Esophagus mucosa (tissue), 1 donor: ENCODE results near the gene SIX5. TPM values are rescaled to one million over a fixed set of nuclear protein-coding genes. Genes with fewer than 3 reads are reported as not detected.

Source experiments
- ATAC-seq: fragments of 200-7000 bp; cut with Tn5 transposase; one replicate; pipeline ENCODE4 v1.9.1; 2020
- total RNA-seq: library from RNA; stranded (reverse); gene quantifications from one replicate; pipeline ENCODE4 v1.2.4, GENCODE V29; 2023
- donor health status: DM: yes; HTN: yes; CAD: no.

SIX5 gene
- total RNA-seq, 1 donor from 2014 or later = 8.8 TPM

- no peak for ATAC-seq
These were observed 4.3 kb upstream of the SIX5 start for GRCh38 chr19:45773384-45773783.

- no peak for ATAC-seq
These were observed 3.9 kb upstream of the SIX5 start for GRCh38 chr19:45772912-45773311.

DNA sequence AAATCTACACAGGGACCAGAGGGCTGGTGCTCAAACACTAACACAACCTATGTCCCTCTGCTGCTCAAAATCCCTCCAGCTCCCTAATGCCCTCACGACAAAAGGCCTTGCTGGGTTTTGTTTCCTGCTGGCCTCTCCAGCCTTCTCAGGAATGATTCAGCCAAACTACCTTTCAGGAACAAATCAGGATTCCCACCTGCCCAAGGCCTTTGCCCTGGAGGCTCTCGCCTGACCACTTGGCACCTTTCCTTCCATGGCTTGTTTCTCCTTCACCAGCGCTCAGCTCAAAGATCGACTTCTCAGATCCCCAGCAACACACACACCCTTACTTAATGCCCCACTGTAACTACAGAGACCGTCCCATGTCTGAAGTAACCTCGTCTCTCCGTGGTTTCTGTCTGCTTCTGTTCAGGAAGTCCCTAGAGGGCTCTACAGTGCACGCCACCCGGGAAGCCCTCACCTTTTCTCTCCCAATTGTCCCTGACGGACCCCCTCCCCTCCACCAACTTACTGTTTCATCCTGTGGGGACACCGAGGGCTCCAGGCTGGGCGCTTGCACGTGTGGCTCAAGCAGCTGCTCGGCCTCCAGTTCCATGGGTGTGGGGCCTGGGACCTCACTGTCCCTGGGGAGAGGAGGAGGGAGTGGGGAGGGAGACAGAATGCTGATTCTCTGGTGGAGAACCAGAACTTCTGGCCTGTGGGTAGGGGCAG, 3.2 kb upstream of the SIX5 start:
- ATAC-seq = no peak

- no peak for ATAC-seq
These were observed 2.4 kb upstream of the SIX5 start for GRCh38 chr19:45771311-45771933.

DNA sequence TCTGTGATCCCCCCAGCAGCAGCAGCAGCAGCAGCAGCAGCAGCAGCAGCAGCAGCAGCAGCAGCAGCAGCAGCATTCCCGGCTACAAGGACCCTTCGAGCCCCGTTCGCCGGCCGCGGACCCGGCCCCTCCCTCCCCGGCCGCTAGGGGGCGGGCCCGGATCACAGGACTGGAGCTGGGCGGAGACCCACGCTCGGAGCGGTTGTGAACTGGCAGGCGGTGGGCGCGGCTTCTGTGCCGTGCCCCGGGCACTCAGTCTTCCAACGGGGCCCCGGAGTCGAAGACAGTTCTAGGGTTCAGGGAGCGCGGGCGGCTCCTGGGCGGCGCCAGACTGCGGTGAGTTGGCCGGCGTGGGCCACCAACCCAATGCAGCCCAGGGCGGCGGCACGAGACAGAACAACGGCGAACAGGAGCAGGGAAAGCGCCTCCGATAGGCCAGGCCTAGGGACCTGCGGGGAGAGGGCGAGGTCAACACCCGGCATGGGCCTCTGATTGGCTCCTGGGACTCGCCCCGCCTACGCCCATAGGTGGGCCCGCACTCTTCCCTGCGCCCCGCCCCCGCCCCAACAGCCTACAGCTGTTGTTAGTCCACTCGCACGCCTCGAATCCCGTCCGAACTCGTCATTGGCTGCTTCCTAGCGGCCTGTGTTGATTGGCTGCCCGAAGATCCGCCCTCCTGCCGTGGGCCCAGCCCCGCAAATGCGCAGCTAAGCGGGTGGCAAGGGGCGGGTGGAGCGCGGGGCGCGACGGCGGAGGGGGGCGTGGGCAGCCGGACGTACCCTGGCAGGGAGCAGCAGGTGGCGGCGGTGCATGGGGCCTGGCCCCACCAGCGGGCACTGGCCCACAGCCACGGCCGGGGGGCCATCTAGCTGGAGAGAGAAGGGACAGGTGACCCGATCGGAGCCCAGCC, 1.4 kb upstream of the SIX5 start:
- ATAC-seq = peak; percentile 86

- ATAC-seq = peak; percentile 9
These were observed 754 bp upstream of the SIX5 start for GRCh38 chr19:45769821-45770191.

GRCh38 chr19:45768655-45768983, 433 bp downstream of the SIX5 start:
- ATAC-seq = no peak

DNA sequence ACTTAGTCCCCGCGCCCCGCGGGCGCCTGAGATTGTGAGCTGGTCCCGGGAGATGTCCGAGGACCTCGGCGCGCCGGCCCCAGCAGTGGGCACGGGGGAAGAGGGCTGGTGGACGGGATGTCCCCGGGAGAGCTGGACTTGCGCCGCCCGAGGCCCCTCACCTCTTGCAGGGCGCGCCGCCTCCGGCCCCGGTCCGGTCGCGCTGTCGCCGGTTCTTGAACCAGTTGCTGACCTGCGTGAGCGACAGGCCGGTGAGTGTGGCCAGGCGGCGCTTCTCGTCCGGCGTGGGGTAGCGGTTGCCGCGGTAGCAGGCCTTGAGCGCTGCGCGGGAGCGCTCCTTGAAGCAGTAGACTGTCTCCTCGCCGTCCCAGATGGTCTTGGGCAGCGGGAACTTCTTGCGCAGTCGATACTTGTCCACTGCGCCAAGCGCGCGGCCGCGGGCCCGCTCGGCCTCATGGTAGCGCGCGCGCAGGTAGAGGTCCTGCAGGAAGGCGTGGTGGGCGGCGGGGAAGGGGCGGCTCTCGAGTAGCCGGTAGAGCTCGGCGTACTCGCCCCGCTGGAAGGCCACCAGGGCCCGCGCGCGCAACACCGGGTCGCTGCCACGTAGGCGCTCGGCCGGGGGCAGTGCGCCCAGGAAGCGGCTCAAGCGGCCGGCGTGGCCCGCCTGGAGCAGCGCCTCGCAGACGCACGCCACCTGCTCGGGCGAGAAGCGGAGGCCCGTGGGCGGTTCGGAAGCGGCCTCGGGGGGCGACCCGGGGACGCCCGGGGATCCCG, 984 bp downstream of the SIX5 start:
- no peak for ATAC-seq

- ATAC-seq = no peak
These were observed 1.6 kb downstream of the SIX5 start for GRCh38 chr19:45767410-45767880.

- ATAC-seq = no peak
These were observed 2.1 kb downstream of the SIX5 start for GRCh38 chr19:45766869-45767346.

DNA sequence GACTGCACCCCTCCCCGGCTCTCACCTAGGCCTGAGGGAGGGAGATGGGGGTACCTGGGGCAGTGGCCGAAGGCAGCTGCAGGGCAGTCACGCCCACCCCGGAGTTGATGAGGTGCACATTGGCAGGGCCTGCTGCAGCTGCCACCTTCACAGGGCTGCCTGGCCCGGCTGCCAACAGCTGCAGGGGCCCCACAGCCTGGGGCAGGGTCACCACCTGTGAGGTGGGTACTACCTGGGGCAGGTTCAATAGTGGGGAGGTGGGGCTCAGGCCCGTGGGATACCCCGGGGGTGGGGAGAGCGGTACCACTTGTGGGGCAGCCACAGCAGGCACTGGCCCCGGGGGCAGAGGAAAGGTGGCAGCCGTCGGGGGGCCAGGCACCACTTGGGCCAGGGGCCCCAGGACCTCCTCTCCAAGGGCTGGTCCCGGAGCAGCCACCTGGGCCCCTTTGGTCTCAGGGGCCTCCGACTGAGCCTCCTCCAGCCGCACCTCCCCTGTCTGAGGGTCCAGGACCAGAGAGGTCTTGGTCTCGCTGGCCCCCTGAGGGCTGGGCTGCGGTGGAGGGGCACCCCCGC, 2.7 kb downstream of the SIX5 start:
- ATAC-seq = no peak

- no peak for ATAC-seq
These were observed 3.3 kb downstream of the SIX5 start for GRCh38 chr19:45765702-45766295.

DNA sequence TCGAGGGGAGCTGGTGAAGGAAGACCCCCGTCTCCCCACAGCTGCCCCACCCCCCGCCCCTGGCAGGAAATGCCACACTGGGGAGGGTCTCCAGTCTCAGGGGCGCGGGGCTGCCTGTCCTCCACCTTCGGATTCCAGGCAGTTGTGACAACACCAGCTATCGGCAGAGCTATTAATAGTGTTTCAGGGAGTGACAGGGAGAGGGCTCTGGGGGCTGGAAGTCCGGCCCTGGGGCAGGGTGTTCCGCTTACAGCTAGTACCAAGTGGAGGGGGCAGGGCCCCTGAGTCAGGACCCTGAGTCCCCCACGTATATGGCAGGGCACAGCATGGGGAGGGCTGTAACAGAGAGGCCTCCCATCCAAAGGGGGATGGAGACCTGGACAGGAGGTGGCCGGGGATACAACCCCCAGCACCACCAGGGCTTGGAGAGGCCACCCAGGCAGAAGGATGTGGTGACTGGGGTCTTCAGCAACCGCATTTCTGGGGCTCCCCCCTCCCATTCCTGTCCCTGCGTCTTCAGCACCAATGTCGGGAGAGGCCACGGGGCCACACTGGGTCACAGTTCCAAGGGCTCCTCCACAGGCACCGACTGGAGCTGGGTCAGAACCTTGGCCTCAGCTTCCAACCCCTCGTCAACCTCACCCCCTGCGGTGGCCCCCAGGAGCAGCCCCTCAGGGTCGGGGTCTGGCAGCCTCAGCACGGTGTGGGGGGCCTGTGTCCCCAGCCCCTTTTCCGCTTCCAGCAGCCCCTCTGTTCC, 3.9 kb downstream of the SIX5 start:
- no peak for ATAC-seq

DNA sequence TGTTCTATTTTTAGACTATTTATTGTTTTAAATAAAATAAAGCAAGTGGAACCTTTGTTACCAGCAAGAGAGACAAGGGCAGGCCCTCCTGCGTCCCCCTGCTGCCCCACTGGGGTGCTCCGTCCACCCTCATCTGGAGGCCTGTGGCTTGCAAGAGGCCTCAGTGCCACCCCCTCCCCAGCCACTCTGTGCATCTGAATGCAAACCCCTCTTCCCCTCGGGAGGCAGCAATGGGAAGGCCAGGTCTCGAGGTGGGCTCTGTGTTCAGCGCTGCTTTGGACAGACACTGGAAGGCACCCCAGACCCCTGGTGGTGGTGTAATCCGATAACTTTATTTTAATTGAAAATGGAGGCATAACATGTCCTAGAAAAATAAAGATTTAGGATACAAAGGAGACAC, 4.6 kb downstream of the SIX5 start:
- no peak for ATAC-seq

GRCh38 chr19:45763691-45764294, 5.3 kb downstream of the SIX5 start:
- ATAC-seq = no peak

- no peak for ATAC-seq
These were observed 6.0 kb downstream of the SIX5 start for GRCh38 chr19:45762870-45763631.

- ATAC-seq = no peak
These were observed 7.3 kb downstream of the SIX5 start for GRCh38 chr19:45761714-45762113.

DNA sequence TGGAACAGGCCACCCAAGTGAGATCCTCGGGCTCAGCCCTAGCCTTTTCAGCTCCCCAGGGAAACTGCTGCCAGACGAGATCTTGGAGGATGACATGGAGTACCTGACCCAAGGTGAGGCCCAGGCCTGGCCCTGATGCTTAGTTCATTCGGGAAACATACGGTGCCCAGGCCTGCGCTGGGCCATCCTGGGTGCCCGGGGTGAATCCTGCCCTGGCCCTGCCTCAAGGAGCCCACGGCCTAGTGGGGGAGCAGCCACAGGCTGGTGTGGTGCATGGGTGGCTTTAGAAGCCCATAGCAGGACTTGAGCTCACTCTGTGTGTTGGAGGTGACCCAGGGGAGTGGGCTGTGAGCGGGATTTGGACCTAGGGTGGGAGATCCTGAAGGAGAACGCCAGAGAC, 10.1 kb downstream of the SIX5 start:
- no peak for ATAC-seq

GRCh38 chr19:45757695-45758094, 11.4 kb downstream of the SIX5 start:
- no peak for ATAC-seq

GRCh38 chr19:45754323-45754722, 14.7 kb downstream of the SIX5 start:
- ATAC-seq = no peak
